ENCODE results near the gene SLC6A4. TPM values are rescaled to one million over a fixed set of nuclear protein-coding genes. Genes with fewer than 3 reads are reported as not detected.

Gene SLC6A4
- total RNA-seq, 2 donors from 2014 or later: 0.38 to 1.8 TPM

GRCh38 chr17:30155389-30155788, 80.1 kb downstream of the SLC6A4 start:
- 98 to 100% methylated on average over 2 of the region's 2 CpGs for WGBS, 2 experiments (ENCODE audit: insufficient coverage in 1 of 2, insufficient read length in 1 of 2)
- Histone ChIP-seq H3K4me1 (ENCODE audit: control insufficient read depth, insufficient read depth, low read length) (no peaks in the 10 kb centered on the region), H3K36me3 (ENCODE audit: control insufficient read depth, insufficient read depth, low read length) (peaks cover 56% of the 10 kb centered on the region), H3K9me3 (ENCODE audit: control insufficient read depth, low read length) (peaks cover 30% of the 10 kb centered on the region), H3K4me3 (ENCODE audit: low read length) (no peak overlapping the region), H3K27ac (ENCODE audit: low read depth, low read length) (no peak overlapping the region), H3K27me3 (ENCODE audit: control insufficient read depth, insufficient read depth, low read length, poor library complexity, severe bottlenecking) (no peaks in the 10 kb centered on the region), H3K9ac (ENCODE audit: extremely low read depth, low read length, poor library complexity, severe bottlenecking) (no peak overlapping the region)
- Mint-ChIP-seq H3K36me3 (ENCODE audit: low read depth) (peaks cover 58% of the 10 kb centered on the region), H3K4me3 (no peak overlapping the region), H3K9me3 (peaks cover 21% of the 10 kb centered on the region), H3K27ac (no peak overlapping the region), H3K27me3 (ENCODE audit: insufficient read depth) (no peaks in the 10 kb centered on the region), H3K4me1 (no peaks in the 10 kb centered on the region)
- no peak for DNase-seq
- no peak for TF ChIP-seq CTCF (conservative IDR thresholded peaks at IDR 0.05)

- no peak overlapping the region for H3K27ac ChIP-seq (ENCODE audit: low read depth, low read length)
- H3K9me3 ChIP-seq (ENCODE audit: control insufficient read depth, low read length): peaks cover 13% of the 10 kb centered on the region
- Mint-ChIP-seq H3K9me3 (peaks cover 4% of the 10 kb centered on the region), H3K27ac (no peak overlapping the region), H3K4me3 (no peak overlapping the region), H3K4me1 (no peaks in the 10 kb centered on the region), H3K27me3 (ENCODE audit: insufficient read depth) (no peaks in the 10 kb centered on the region), H3K36me3 (ENCODE audit: low read depth) (peaks cover 46% of the 10 kb centered on the region)
- H3K4me3 ChIP-seq (ENCODE audit: low read length): no peak overlapping the region
- DNase-seq: no peak
- H3K36me3 ChIP-seq (ENCODE audit: control insufficient read depth, insufficient read depth, low read length): peaks cover 53% of the 10 kb centered on the region
- no peak overlapping the region for H3K9ac ChIP-seq (ENCODE audit: extremely low read depth, low read length, poor library complexity, severe bottlenecking)
- H3K27me3 ChIP-seq (ENCODE audit: control insufficient read depth, insufficient read depth, low read length, poor library complexity, severe bottlenecking): no peaks in the 10 kb centered on the region
- TF ChIP-seq CTCF (conservative IDR thresholded peaks at IDR 0.05): no peak
- H3K4me1 ChIP-seq (ENCODE audit: control insufficient read depth, insufficient read depth, low read length): no peaks in the 10 kb centered on the region
These were observed 82.0 kb downstream of the SLC6A4 start for GRCh38 chr17:30153463-30153862.

GRCh38 chr17:30151471-30151870, 84.0 kb downstream of the SLC6A4 start:
- H3K36me3 ChIP-seq (ENCODE audit: control insufficient read depth, insufficient read depth, low read length): peaks cover 44% of the 10 kb centered on the region
- no peaks in the 10 kb centered on the region for H3K9me3 ChIP-seq (ENCODE audit: control insufficient read depth, low read length)
- no peak overlapping the region for H3K27ac Mint-ChIP-seq
- 95% methylated on average over 4 of the region's 4 CpGs; no CpG with 5 or more reads in 1 of the 2 experiments for WGBS, 2 experiments (ENCODE audit: insufficient coverage in 1 of 2, insufficient read length in 1 of 2)
- no peak overlapping the region for H3K4me3 Mint-ChIP-seq
- H3K4me3 ChIP-seq (ENCODE audit: low read length): no peak overlapping the region
- no peak overlapping the region for H3K27ac ChIP-seq (ENCODE audit: low read depth, low read length)
- peaks cover 30% of the 10 kb centered on the region for H3K36me3 Mint-ChIP-seq (ENCODE audit: low read depth)
- no peaks in the 10 kb centered on the region for H3K9me3 Mint-ChIP-seq
- H3K4me1 Mint-ChIP-seq: no peaks in the 10 kb centered on the region
- H3K4me1 ChIP-seq (ENCODE audit: control insufficient read depth, insufficient read depth, low read length): no peaks in the 10 kb centered on the region
- DNase-seq: no peak
- H3K27me3 Mint-ChIP-seq (ENCODE audit: insufficient read depth): no peaks in the 10 kb centered on the region
- no peak overlapping the region for H3K9ac ChIP-seq (ENCODE audit: extremely low read depth, low read length, poor library complexity, severe bottlenecking)
- no peaks in the 10 kb centered on the region for H3K27me3 ChIP-seq (ENCODE audit: control insufficient read depth, insufficient read depth, low read length, poor library complexity, severe bottlenecking)
- no peak for TF ChIP-seq CTCF (conservative IDR thresholded peaks at IDR 0.05)

Measured in endodermal cell (in vitro differentiated cells).